Smooth muscle cell (in vitro differentiated cells): ENCODE measurements around the gene AIP. TPM values are rescaled to one million over a fixed set of nuclear protein-coding genes. Genes with fewer than 3 reads are reported as not detected.

Source experiments
- DNase-seq: peaks from one replicate; lab custom pipeline; 2025; ENCODE audit not compliant: unreplicated experiment; lab: John Stamatoyannopoulos, UW
- H2AFZ ChIP-seq: fragments of 200-600 bp; sonication (generic); 2 replicates; pipeline ENCODE4 v1.6.0; 2016; ENCODE audit warnings: antibody characterized with exemption, low read depth, mild to moderate bottlenecking
- H3F3A ChIP-seq: fragments of 200-600 bp; sonication (generic); 2 replicates; pipeline ENCODE4 v1.6.0; 2017; ENCODE audit warnings: antibody characterized with exemption, low read depth
- H3K27ac ChIP-seq: fragments of 200-600 bp; sonication (generic); 2 replicates; pipeline ENCODE4 v1.5.1; 2016; ENCODE audit warnings: low read depth, mild to moderate bottlenecking
- H3K27me3 ChIP-seq: fragments of 200-600 bp; sonication (generic); 2 replicates; pipeline ENCODE4 v1.6.1; 2016; ENCODE audit warnings: low read depth, mild to moderate bottlenecking
- H3K36me3 ChIP-seq: fragments of 200-600 bp; sonication (generic); 2 replicates; pipeline ENCODE4 v1.5.1; 2016; ENCODE audit warnings: low read depth
- H3K4me1 ChIP-seq: fragments of 200-600 bp; sonication (generic); 2 replicates; pipeline ENCODE4 v1.5.1; 2016; ENCODE audit warnings: low read depth
- H3K4me2 ChIP-seq: fragments of 200-600 bp; sonication (generic); 2 replicates; pipeline ENCODE4 v1.6.0; 2016; ENCODE audit warnings: mild to moderate bottlenecking
- H3K4me3 ChIP-seq: fragments of 200-600 bp; sonication (generic); 2 replicates; pipeline ENCODE4 v1.5.1; 2016; ENCODE audit warnings: mild to moderate bottlenecking
- H3K79me2 ChIP-seq: fragments of 200-600 bp; sonication (generic); 2 replicates; pipeline ENCODE4 v1.6.0; 2016; ENCODE audit warnings: low read depth, mild to moderate bottlenecking
- H3K9ac ChIP-seq: fragments of 200-600 bp; sonication (generic); 2 replicates; pipeline ENCODE4 v1.6.0; 2016; ENCODE audit warnings: low read depth
- H3K9me3 ChIP-seq: fragments of 200-600 bp; sonication (generic); replicated peaks from 2 replicates; pipeline ENCODE4 v1.5.1; 2016; ENCODE audit warnings: low read depth
- H4K20me1 ChIP-seq: fragments of 200-600 bp; sonication (generic); 2 replicates; pipeline ENCODE4 v1.6.0; 2016; ENCODE audit warnings: low read depth
- CTCF ChIP-seq: fragments of 200-600 bp; sonication (generic); IDR thresholded peaks from 2 replicates; pipeline ENCODE4 v1.5.1; 2017; ENCODE audit warnings: borderline replicate concordance, mild to moderate bottlenecking, antibody characterized with exemption; ENCODE audit not compliant: insufficient read depth, poor library complexity, severe bottlenecking
- WGBS: methylation state at CpG from one replicate; pipeline ENCODE4 v1.1.7; 2016; ENCODE audit warnings: low lambda C conversion rate; 5-methylcytosine and 5-hydroxymethylcytosine counted together
- polyA plus RNA-seq: library from polyadenylated mRNA; unstranded; fragments of >200 nt; fragmentation: Nextera tagmentation; extraction: Ambion mirVana; gene quantifications from 2 replicates; pipeline ENCODE4 v1.2.1, GENCODE V29; 2016
- total RNA-seq: library from RNA; depleted of rRNA; stranded (reverse); fragments of >200 nt; gene quantifications from 2 replicates; pipeline ENCODE4 v1.2.3, GENCODE V29; 2014

AIP gene
- total and polyA plus RNA-seq, 2 experiments from 2014 or later, result 36.8 to 61.5 TPM

- H2AFZ ChIP-seq, result no peak overlapping the region
Observed at GRCh38 chr11:67491276-67492068, 8.6 kb downstream of the AIP start.

GRCh38 chr11:67492069-67492727 is 9.4 kb downstream of the AIP start:
- no peaks in the 10 kb centered on the region for H3K27me3 ChIP-seq
- H3F3A ChIP-seq, result no peaks in the 10 kb centered on the region
- no peak overlapping the region for H3K27ac ChIP-seq
- no peaks in the 10 kb centered on the region for H3K4me1 ChIP-seq
- WGBS, result 96% methylated on average over 19 of the region's 19 CpGs
- H3K9me3 ChIP-seq, result no peaks in the 10 kb centered on the region
- no peaks in the 10 kb centered on the region for H4K20me1 ChIP-seq
- H3K4me2 ChIP-seq, result no peak overlapping the region
- no peak overlapping the region for H3K9ac ChIP-seq
- H3K79me2 ChIP-seq, result no peaks in the 10 kb centered on the region
- H2AFZ ChIP-seq, result no peak overlapping the region
- no peak for TF ChIP-seq CTCF
- H3K4me3 ChIP-seq, result no peak overlapping the region
- DNase-seq, result no peak
- H3K36me3 ChIP-seq, result no peaks in the 10 kb centered on the region

More at GRCh38 chr11:67491276-67492068, 8.6 kb downstream of the AIP start:
- Histone ChIP-seq H3F3A (no peaks in the 10 kb centered on the region), H3K79me2 (no peaks in the 10 kb centered on the region), H3K9me3 (no peaks in the 10 kb centered on the region), H3K4me2 (no peak overlapping the region), H3K4me3 (no peak overlapping the region), H3K4me1 (no peaks in the 10 kb centered on the region), H4K20me1 (no peaks in the 10 kb centered on the region), H3K9ac (no peak overlapping the region), H3K27me3 (no peaks in the 10 kb centered on the region), H3K27ac (no peak overlapping the region), H3K36me3 (no peaks in the 10 kb centered on the region)
- no peak for DNase-seq
- no peak for TF ChIP-seq CTCF
- WGBS, result 97% methylated on average over 23 of the region's 24 CpGs

DNA sequence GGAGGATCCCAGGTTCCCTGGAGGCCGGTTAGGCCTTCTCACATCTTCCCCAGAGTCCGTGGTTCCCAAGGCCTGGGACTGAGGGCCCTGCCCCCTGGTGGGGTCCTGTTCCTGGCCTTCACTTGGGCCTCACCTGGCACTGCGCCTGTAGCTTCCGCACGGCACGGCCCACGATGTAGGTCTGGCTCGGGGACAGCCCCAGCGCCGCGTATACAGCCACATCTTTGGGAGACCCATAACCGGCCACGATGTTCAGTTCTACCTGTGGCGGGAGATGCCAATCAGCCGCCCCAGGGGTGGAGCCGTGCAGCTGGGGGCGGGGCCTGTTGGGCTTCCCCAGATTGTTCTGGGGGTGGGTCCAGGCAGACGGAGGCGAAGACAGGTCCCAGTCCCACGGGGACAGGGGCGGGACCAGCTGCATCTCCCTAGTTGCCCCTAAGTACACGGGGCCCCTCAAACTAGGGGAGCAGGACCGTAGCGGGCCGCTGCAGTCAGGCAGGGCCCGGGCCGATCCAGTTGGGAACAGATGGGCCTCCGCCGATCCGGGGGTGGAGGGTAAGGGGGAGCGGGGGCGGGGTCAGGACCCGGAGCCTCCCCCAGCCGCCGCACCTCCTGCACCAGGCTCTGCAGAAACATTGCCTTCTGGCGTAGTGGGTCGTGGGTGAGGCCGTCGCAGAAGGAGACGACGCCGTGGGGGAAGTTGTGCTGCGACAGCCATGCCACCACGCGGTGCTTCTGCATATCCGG is 10.1 kb downstream of the AIP start:
- no peak overlapping the region for H3K4me3 ChIP-seq
- no peak overlapping the region for H3K27ac ChIP-seq
- WGBS, result 93% methylated on average over 43 of the region's 46 CpGs
- H4K20me1 ChIP-seq, result no peaks in the 10 kb centered on the region
- TF ChIP-seq CTCF, result no peak
- H3K36me3 ChIP-seq, result no peaks in the 10 kb centered on the region
- H3K27me3 ChIP-seq, result no peaks in the 10 kb centered on the region
- H3K9me3 ChIP-seq, result no peaks in the 10 kb centered on the region
- H3K4me2 ChIP-seq, result no peak overlapping the region
- no peaks in the 10 kb centered on the region for H3K4me1 ChIP-seq
- no peak overlapping the region for H2AFZ ChIP-seq
- no peak for DNase-seq
- H3F3A ChIP-seq, result no peaks in the 10 kb centered on the region
- no peaks in the 10 kb centered on the region for H3K79me2 ChIP-seq
- H3K9ac ChIP-seq, result no peak overlapping the region
